Retinal pigment epithelial cell (primary cell): ENCODE data around the gene SEMA4D.

Experiments
- DNase-seq: peaks from one replicate; pipeline ENCODE4 v3.0.0-alpha.2; 2010; ENCODE audit warnings: low read depth
- H3K4me3 ChIP-seq: 2 replicates; pipeline ENCODE4 v1.5.1; 2011; ENCODE audit warnings: mild to moderate bottlenecking, low read length, control low read depth, moderate library complexity
- CTCF ChIP-seq: conservative IDR thresholded peaks from 2 replicates; pipeline ENCODE4 v1.5.1; 2011; ENCODE audit warnings: low read depth, low read length, control low read depth, inconsistent platforms

The SEMA4D gene

GRCh38 chr9:89494199-89494598, 3.7 kb downstream of the SEMA4D start:
- no peak for TF ChIP-seq CTCF
- no peak for DNase-seq
- no peak overlapping the region for H3K4me3 ChIP-seq

GRCh38 chr9:89493671-89494070, 4.2 kb downstream of the SEMA4D start:
- H3K4me3 ChIP-seq: no peak overlapping the region
- DNase-seq: no peak
- no peak for TF ChIP-seq CTCF

- no peak for TF ChIP-seq CTCF
- H3K4me3 ChIP-seq: no peak overlapping the region
- DNase-seq: no peak
Observed at GRCh38 chr9:89493181-89493580, 4.7 kb downstream of the SEMA4D start.

GRCh38 chr9:89492586-89492985, 5.3 kb downstream of the SEMA4D start:
- TF ChIP-seq CTCF: no peak
- no peak overlapping the region for H3K4me3 ChIP-seq
- DNase-seq: no peak

- TF ChIP-seq CTCF: no peak
- no peak for DNase-seq
- H3K4me3 ChIP-seq: no peak overlapping the region
Observed at GRCh38 chr9:89491694-89492093, 6.2 kb downstream of the SEMA4D start.

- no peak overlapping the region for H3K4me3 ChIP-seq
- no peak for DNase-seq
- no peak for TF ChIP-seq CTCF
Observed at GRCh38 chr9:89489548-89490530, 8.1 kb downstream of the SEMA4D start.

- TF ChIP-seq CTCF: no peak
- no peak overlapping the region for H3K4me3 ChIP-seq
Observed at GRCh38 chr9:89488936-89489335, 9.0 kb downstream of the SEMA4D start.

More at GRCh38 chr9:89488936-89489335, 9.0 kb downstream of the SEMA4D start:
- no peak for DNase-seq
